AG09319 (cell line): ENCODE results near the gene MOB3A.

Experiments
- DNase-seq: peaks from one replicate; pipeline ENCODE4 v3.0.0-alpha.2; 2010; ENCODE audit warnings: low read depth; ENCODE audit errors: extremely low read depth
- CTCF ChIP-seq: IDR thresholded peaks from 2 replicates; pipeline ENCODE4 v1.5.1; 2011; ENCODE audit warnings: low read depth, mild to moderate bottlenecking, inconsistent platforms, low read length, moderate library complexity

MOB3A gene

GRCh38 chr19:2033825-2034159 lies 62.3 kb downstream of the MOB3A start:
- no peak for TF ChIP-seq CTCF
- no peak for DNase-seq

DNA sequence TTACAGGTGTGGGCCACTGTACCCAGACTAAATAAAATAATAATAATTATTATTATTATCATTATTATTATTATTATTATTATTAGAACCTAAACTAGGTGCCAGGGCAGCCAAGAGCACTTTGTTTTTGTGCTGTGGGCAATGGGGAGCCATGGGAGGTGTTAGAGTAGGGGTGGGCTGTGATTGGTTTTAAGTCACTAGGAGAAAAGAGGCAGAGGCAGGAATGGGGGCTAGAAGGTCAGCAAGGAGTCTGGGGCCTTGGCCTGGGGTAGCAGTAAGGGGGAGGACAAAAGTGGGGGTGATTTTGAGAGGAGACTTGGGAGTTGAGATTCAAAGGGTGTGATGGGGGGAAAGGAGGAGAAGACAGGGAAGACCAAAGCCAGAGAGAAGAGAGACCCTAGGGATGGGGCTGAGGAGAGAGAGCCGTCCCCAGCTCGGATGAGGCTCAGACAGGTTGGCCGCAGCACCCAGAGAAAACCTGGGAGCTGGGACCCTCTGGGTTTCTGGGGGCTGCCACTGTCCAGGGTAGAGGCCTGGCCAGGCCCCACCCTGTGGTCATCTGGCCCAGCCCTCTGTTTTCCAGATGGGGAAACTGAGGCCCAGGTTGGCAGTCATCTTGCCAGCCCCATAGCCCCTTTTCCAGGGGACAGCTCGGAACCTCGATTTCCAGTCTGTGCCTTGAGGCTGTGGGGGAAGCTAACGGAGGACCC lies 62.9 kb downstream of the MOB3A start:
- TF ChIP-seq CTCF = no peak

GRCh38 chr19:2032296-2032941 lies 63.7 kb downstream of the MOB3A start:
- DNase-seq = peak; percentile 69
- TF ChIP-seq CTCF = no peak

More for the DNA sequence above, 62.9 kb downstream of the MOB3A start:
- DNase-seq = no peak

DNA sequence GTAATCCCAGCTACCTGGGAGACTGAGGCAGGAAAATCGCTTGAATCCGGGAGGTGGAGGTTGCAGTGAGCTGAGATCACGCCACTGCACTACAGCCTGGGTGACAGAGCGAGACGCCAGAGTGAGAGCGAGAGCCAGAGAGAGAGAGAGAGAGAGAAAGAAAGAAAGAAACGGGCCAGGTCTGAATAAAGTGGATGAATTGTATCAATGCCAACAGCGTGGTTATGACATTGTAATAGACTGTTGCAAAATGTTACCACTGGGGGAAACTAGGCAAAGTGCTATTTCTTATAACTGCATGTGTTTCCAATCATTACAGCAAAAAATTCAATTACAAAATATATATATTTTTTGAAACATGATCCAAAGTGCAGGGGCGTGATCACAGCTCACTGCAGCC lies 68.8 kb downstream of the MOB3A start:
- no peak; the same call in 1 of the 2 replicates for TF ChIP-seq CTCF
- peak; percentile 76 for DNase-seq

DNA sequence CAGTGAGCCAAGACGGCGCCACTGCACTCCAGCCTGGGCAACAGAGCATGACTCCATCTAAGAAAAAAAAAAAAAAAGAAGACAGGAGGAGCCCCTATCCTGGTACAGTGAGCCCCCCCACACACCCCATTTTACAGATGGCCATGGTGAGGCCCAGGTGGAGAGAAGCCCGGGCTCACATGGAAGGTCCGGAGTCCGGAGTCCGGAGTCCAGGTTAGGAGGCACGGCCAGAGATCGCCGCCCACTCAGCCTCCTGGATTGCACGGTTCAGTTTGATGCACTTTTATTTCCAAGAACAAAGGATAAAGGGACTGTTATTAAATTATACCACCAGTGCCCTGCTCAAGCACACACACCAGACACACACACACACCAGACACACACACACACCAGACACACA lies 69.4 kb downstream of the MOB3A start:
- no peak for TF ChIP-seq CTCF
- DNase-seq = no peak

- no peak for TF ChIP-seq CTCF
Measured at GRCh38 chr19:2022289-2022688, 73.8 kb downstream of the MOB3A start.

DNA sequence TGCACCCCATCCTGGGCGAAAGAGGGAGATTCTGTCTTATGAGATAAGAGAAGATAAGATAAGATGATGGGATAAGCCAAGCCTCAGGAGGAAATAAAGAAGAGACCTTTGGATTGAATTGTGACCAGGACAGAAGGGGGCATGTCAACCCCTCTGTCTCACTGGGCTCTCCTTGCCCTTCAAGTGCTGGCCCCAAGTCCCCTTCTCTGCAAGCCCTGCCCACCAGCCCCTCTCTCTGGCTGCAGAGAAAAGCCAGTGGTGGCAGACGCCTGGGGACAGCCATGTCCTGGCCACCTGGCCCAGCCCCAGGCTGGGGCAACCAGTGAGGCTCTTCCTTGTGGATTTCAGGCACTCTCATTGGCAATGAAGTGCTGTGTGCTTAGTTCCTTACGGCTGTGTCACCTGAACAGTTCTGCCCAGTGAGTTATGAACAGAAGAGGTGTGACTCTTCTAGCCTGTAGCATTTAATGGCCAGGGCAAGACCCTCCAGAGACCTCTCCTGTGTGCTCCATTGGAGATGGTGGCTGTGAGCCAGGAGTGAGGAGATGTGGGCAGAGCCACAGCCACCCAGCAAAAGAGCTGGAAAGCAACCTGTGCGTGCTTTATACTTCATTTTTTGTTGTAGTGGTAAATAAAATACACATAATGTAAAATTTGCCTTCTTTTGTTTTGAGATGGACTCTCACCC lies 74.5 kb downstream of the MOB3A start:
- no peak for DNase-seq
- no peak for TF ChIP-seq CTCF

More at GRCh38 chr19:2022289-2022688, 73.8 kb downstream of the MOB3A start:
- DNase-seq = no peak
